Trophoblast cell (in vitro differentiated cells and primary cell): ENCODE results near the gene PRMT1.
A peak's percentile ranks its signal among the peaks of the same experiment; 100 is the strongest.

Experiments
- DNase-seq, 2 donors: peaks; one replicate each; pipeline ENCODE4 v3.0.0-alpha.2; 2016
- H2AFZ ChIP-seq: 2 replicates; pipeline ENCODE4 v1.6.1; 2013; ENCODE audit warnings: low read length, moderate library complexity, mild to moderate bottlenecking; ENCODE audit not compliant: insufficient read depth, poor library complexity
- H2AK5ac ChIP-seq: 2 replicates; pipeline ENCODE4 v1.6.1; 2013; ENCODE audit warnings: mild to moderate bottlenecking, low read length
- H2BK120ac ChIP-seq: 2 replicates; pipeline ENCODE4 v1.6.1; 2013; ENCODE audit warnings: low read length, mild to moderate bottlenecking, moderate library complexity; ENCODE audit not compliant: insufficient read depth, poor library complexity
- H2BK12ac ChIP-seq: 2 replicates; pipeline ENCODE4 v1.6.1; 2013; ENCODE audit warnings: mild to moderate bottlenecking, low read length, moderate library complexity
- H2BK5ac ChIP-seq: 2 replicates; pipeline ENCODE4 v1.6.1; 2013; ENCODE audit warnings: low read length, low read depth, moderate library complexity, mild to moderate bottlenecking; ENCODE audit not compliant: poor library complexity
- H3K14ac ChIP-seq: 2 replicates; pipeline ENCODE4 v1.6.1; 2013; ENCODE audit warnings: mild to moderate bottlenecking, low read length
- H3K18ac ChIP-seq: 2 replicates; pipeline ENCODE4 v1.6.1; 2013; ENCODE audit warnings: mild to moderate bottlenecking, low read length
- H3K23ac ChIP-seq: 2 replicates; pipeline ENCODE4 v1.6.1; 2013; ENCODE audit warnings: low read length
- H3K27ac ChIP-seq: 2 replicates; pipeline ENCODE4 v1.5.1; 2013; ENCODE audit warnings: low read depth, mild to moderate bottlenecking, inconsistent platforms, low read length, moderate library complexity
- H3K27me3 ChIP-seq: 2 replicates; pipeline ENCODE4 v1.6.1; 2013; ENCODE audit warnings: inconsistent platforms, mild to moderate bottlenecking, low read length, moderate library complexity; ENCODE audit not compliant: insufficient read depth
- H3K36me3 ChIP-seq, 2 experiments: 1 replicate in 1 of 2; 2 replicates in 1 of 2; pipeline ENCODE4 v1.6.1; 2013; ENCODE audit warnings: low read length in 2 of 2, mild to moderate bottlenecking in 2 of 2, moderate library complexity in 1 of 2; ENCODE audit not compliant: insufficient read depth in 2 of 2, control insufficient read depth in 1 of 2
- H3K4ac ChIP-seq: 2 replicates; pipeline ENCODE4 v1.6.1; 2013; ENCODE audit warnings: low read depth, mild to moderate bottlenecking, low read length, moderate library complexity
- H3K4me1 ChIP-seq, 2 experiments: 1 replicate in 1 of 2; 2 replicates in 1 of 2; pipeline ENCODE4 v1.6.1; 2013; ENCODE audit warnings: low read length in 2 of 2, mild to moderate bottlenecking in 2 of 2, moderate library complexity in 1 of 2; ENCODE audit not compliant: insufficient read depth in 2 of 2, control insufficient read depth in 1 of 2
- H3K4me2 ChIP-seq: 2 replicates; pipeline ENCODE4 v1.6.1; 2013; ENCODE audit warnings: inconsistent platforms, mild to moderate bottlenecking, low read length, moderate library complexity
- H3K4me3 ChIP-seq: 2 replicates; pipeline ENCODE4 v1.5.1; 2013; ENCODE audit warnings: mild to moderate bottlenecking, low read depth, low read length, inconsistent platforms
- H3K79me1 ChIP-seq: one replicate; pipeline ENCODE4 v1.6.1; 2013; ENCODE audit warnings: low read length
- H3K79me2 ChIP-seq: 2 replicates; pipeline ENCODE4 v1.6.1; 2013; ENCODE audit warnings: low read length, mild to moderate bottlenecking; ENCODE audit not compliant: control insufficient read depth, insufficient read depth, poor library complexity
- H3K9ac ChIP-seq: 2 replicates; pipeline ENCODE4 v1.6.1; 2013; ENCODE audit warnings: mild to moderate bottlenecking, low read length
- H3K9me3 ChIP-seq: 2 replicates; pipeline ENCODE4 v1.6.1; 2013; ENCODE audit warnings: low read depth, mild to moderate bottlenecking, control low read depth, inconsistent platforms, low read length; ENCODE audit not compliant: insufficient read depth
- H4K12ac ChIP-seq: 2 replicates; pipeline ENCODE4 v1.6.1; 2013; ENCODE audit warnings: low read depth, mild to moderate bottlenecking, low read length, moderate library complexity
- H4K8ac ChIP-seq: 2 replicates; pipeline ENCODE4 v1.6.1; 2013; ENCODE audit warnings: low read depth, mild to moderate bottlenecking, low read length, moderate library complexity
- H4K91ac ChIP-seq: one replicate; pipeline ENCODE4 v1.6.1; 2013; ENCODE audit warnings: low read depth, mild to moderate bottlenecking, low read length, moderate library complexity
- WGBS: extraction: QIAGEN DNeasy Blood & Tissue Kit; methylation state at CpG from one replicate; pipeline ENCODE4 v1.1.7; 2013; ENCODE audit warnings: missing lambda C conversion rate; ENCODE audit not compliant: insufficient read length, insufficient coverage; ENCODE audit errors: extremely low coverage; 5-methylcytosine and 5-hydroxymethylcytosine counted together

Gene PRMT1

GRCh38 chr19:49637821-49638738 lies 39.0 kb upstream of the PRMT1 start:
- Histone ChIP-seq H3K4me3 (no peak overlapping the region), H3K18ac (no peak overlapping the region), H3K27ac (peak overlapping the region; percentile 8), H2AFZ (peak overlapping the region; percentile 44), H3K14ac (peak overlapping the region; percentile 68), H3K4me2 (peak overlapping the region; percentile 43), H3K27me3 (no peaks in the 10 kb centered on the region), H4K12ac (no peak overlapping the region), H3K9ac (no peak overlapping the region), H4K8ac (peak overlapping the region; percentile 52), H3K23ac (no peak overlapping the region), H3K79me2 (peaks cover 11% of the 10 kb centered on the region), H2BK120ac (peak overlapping the region; percentile 30), H3K4ac (no peak overlapping the region), H3K79me1 (peaks cover 25% of the 10 kb centered on the region), H2AK5ac (no peak overlapping the region), H2BK12ac (no peak overlapping the region), H2BK5ac (no peak overlapping the region), H4K91ac (peak overlapping the region; percentile 58), H3K36me3 (peaks cover 0 to 7% of the 10 kb centered on the region in 2 experiments), H3K9me3 (no peaks in the 10 kb centered on the region), H3K4me1 (peaks cover 13 to 29% of the 10 kb centered on the region in 2 experiments)
- DNase-seq = peak; percentile 63 to 73
- WGBS = no CpG with 5 or more reads among the region's 19 CpGs

- peak overlapping the region; percentile 45 for H3K27ac ChIP-seq
- H3K4me3 ChIP-seq = peak overlapping the region; percentile 73
- no peak overlapping the region for H2BK5ac ChIP-seq
- H4K8ac ChIP-seq = peak overlapping the region; percentile 64
- H2AK5ac ChIP-seq = peak overlapping the region; percentile 87
- peak overlapping the region; percentile 52 for H4K12ac ChIP-seq
- H2BK12ac ChIP-seq = peak overlapping the region; percentile 41
- H3K36me3 ChIP-seq = peaks cover 3 to 8% of the 10 kb centered on the region in 2 experiments
- H4K91ac ChIP-seq = peak overlapping the region; percentile 83
- no peaks in the 10 kb centered on the region for H3K27me3 ChIP-seq
- WGBS = no CpG with 5 or more reads among the region's 31 CpGs
- no peak for DNase-seq
- peaks cover 13 to 30% of the 10 kb centered on the region in 2 experiments for H3K4me1 ChIP-seq
- peak overlapping the region; percentile 54 for H3K18ac ChIP-seq
- H3K14ac ChIP-seq = peak overlapping the region; percentile 78
- H3K9me3 ChIP-seq = no peaks in the 10 kb centered on the region
- H3K23ac ChIP-seq = no peak overlapping the region
- H3K79me2 ChIP-seq = peaks cover 18% of the 10 kb centered on the region
- H3K79me1 ChIP-seq = peaks cover 25% of the 10 kb centered on the region
- H2AFZ ChIP-seq = no peak overlapping the region
- H3K9ac ChIP-seq = peak overlapping the region; percentile 57
- H2BK120ac ChIP-seq = peak overlapping the region; percentile 66
- H3K4ac ChIP-seq = peak overlapping the region; percentile 55
- H3K4me2 ChIP-seq = peak overlapping the region; percentile 85
Observed at GRCh38 chr19:49639401-49640112, 37.5 kb upstream of the PRMT1 start.

GRCh38 chr19:49640113-49640898 lies 36.8 kb upstream of the PRMT1 start, which contains the start of gene RRAS:
Gene RRAS, minus strand, starts transcription at chr19:49640143. Its CDS starts 45 bp downstream, at chr19:49640098.
- H3K9me3 ChIP-seq = no peaks in the 10 kb centered on the region
- H3K79me2 ChIP-seq = peaks cover 18% of the 10 kb centered on the region
- peaks cover 11 to 30% of the 10 kb centered on the region in 2 experiments for H3K4me1 ChIP-seq
- H3K18ac ChIP-seq = peak within 1 kb of the TSS; percentile 74
- H3K4ac ChIP-seq = peak within 1 kb of the TSS; percentile 61
- H3K4me2 ChIP-seq = peak within 1 kb of the TSS; percentile 85
- H4K91ac ChIP-seq = peak within 1 kb of the TSS; percentile 99
- peak within 1 kb of the TSS; percentile 87 for H2AK5ac ChIP-seq
- H4K8ac ChIP-seq = peak within 1 kb of the TSS; percentile 77
- DNase-seq = peak; percentile 100
- peak within 1 kb of the TSS; percentile 73 for H3K4me3 ChIP-seq
- no CpG with 5 or more reads among the region's 51 CpGs for WGBS
- peak within 1 kb of the TSS; percentile 74 for H3K9ac ChIP-seq
- peak within 1 kb of the TSS; percentile 78 for H3K14ac ChIP-seq
- peak within 1 kb of the TSS; percentile 86 for H2BK12ac ChIP-seq
- H3K27me3 ChIP-seq = no peaks in the 10 kb centered on the region
- peak within 1 kb of the TSS; percentile 98 for H2BK120ac ChIP-seq
- peak within 1 kb of the TSS; percentile 30 for H2AFZ ChIP-seq
- peak within 1 kb of the TSS; percentile 92 for H4K12ac ChIP-seq
- peaks cover 9 to 14% of the 10 kb centered on the region in 2 experiments for H3K36me3 ChIP-seq
- peaks cover 24% of the 10 kb centered on the region for H3K79me1 ChIP-seq
- peak within 1 kb of the TSS; percentile 100 for H3K27ac ChIP-seq
- H2BK5ac ChIP-seq = peak within 1 kb of the TSS; percentile 98
- no peak within 1 kb of the TSS for H3K23ac ChIP-seq
